ENCODE measurements around the gene HELZ2. TPM values are rescaled to one million over a fixed set of nuclear protein-coding genes. Genes with fewer than 3 reads are reported as not detected.

The HELZ2 gene
- total RNA-seq, 1 experiment from 2014 or later: 27.5 TPM

GRCh38 chr20:63536241-63536977 lies 37.6 kb downstream of the HELZ2 start (continued):
- TF ChIP-seq ZNF532 (CRISPR knock-in tag; IDR thresholded peaks at IDR 0.05; ENCODE audit: borderline replicate concordance): no peak
- TF ChIP-seq TEAD1 (CRISPR knock-in tag; IDR thresholded peaks at IDR 0.05): no peak

- no peak for ATAC-seq
- Mint-ChIP-seq H3K27ac (0 out of 2 replicates have a peak overlapping the region, but pooled peaks have one; percentile 32), H3K4me3 (no peak overlapping the region), H3K27me3 (ENCODE audit: low read depth) (no peaks in the 10 kb centered on the region), H3K4me1 (0 out of 2 replicates have a peak, but pooled peaks cover 2% of the 10 kb centered on the region), H3K36me3 (no peaks in the 10 kb centered on the region), H3K9me3 (no peaks in the 10 kb centered on the region)
- TF ChIP-seq E2F1 (CRISPR knock-in tag; IDR thresholded peaks at IDR 0.05): no peak
- TF ChIP-seq NFYB (CRISPR knock-in tag; conservative IDR thresholded peaks at IDR 0.05; ENCODE audit: low read depth): no peak
- 0 out of 2 replicates have a peak, but pooled peaks have one; percentile 14 for TF ChIP-seq PRDM15 (CRISPR knock-in tag; IDR thresholded peaks at IDR 0.05)
- no peak for TF ChIP-seq RELA (CRISPR knock-in tag; IDR thresholded peaks at IDR 0.05; ENCODE audit: borderline replicate concordance)
- TF ChIP-seq MAX (CRISPR knock-in tag; IDR thresholded peaks at IDR 0.05): 0 out of 2 replicates have a peak, but pooled peaks have one; percentile 19
- TF ChIP-seq IRF2 (CRISPR knock-in tag; IDR thresholded peaks at IDR 0.05; ENCODE audit: borderline replicate concordance, low read depth): no peak
- ChIA-PET POLR2A (interaction anchor here (1.5 kb wide), 1 partner anchor 14 kb away, joined by 5 read pairs; the partner anchor contains the start of gene PPDPF), CTCF (interaction anchor here (1.0 to 5.0 kb wide), 9 partner anchors 12 to 446 kb away, joined by 3 to 81 read pairs (median 5); partner anchors contain the start of genes PPDPF, PRPF6 and SRMS)
- DNase-seq (ENCODE audit: low spot score): peak; percentile 20
These were observed 39.0 kb downstream of the HELZ2 start for GRCh38 chr20:63534831-63535651.

- POLR2A ChIA-PET: interaction anchor here (1.5 kb wide), 1 partner anchor 13 kb away, joined by 5 read pairs; the partner anchor contains the start of gene PPDPF
- Mint-ChIP-seq H3K36me3 (no peaks in the 10 kb centered on the region), H3K4me1 (0 out of 2 replicates have a peak, but pooled peaks cover 2% of the 10 kb centered on the region), H3K27ac (no peak overlapping the region), H3K27me3 (ENCODE audit: low read depth) (no peaks in the 10 kb centered on the region), H3K9me3 (no peaks in the 10 kb centered on the region), H3K4me3 (no peak overlapping the region)
- ATAC-seq (no peak), DNase-seq (ENCODE audit: low spot score) (no peak)
- CTCF ChIA-PET: interaction anchor here (1.0 to 4.8 kb wide), 7 partner anchors 14 to 446 kb away, joined by 3 to 33 read pairs (median 5); partner anchors contain the start of genes PPDPF and PRPF6
- TF ChIP-seq FOXK1 (CRISPR knock-in tag; IDR thresholded peaks at IDR 0.05): no peak
- 0 out of 2 replicates have a peak, but pooled peaks have one; percentile 18 for TF ChIP-seq ZNF423 (CRISPR knock-in tag; IDR thresholded peaks at IDR 0.05)
These were observed 39.6 kb downstream of the HELZ2 start for GRCh38 chr20:63534427-63534830.
